Gastrocnemius medialis (tissue), 4 donors: ENCODE measurements around the gene STARD8.

Experiments
- CTCF ChIP-seq, 5 experiments: fragments of 450-650 bp in 3 of 5; fragments of 200-600 bp in 2 of 5; sonication (generic) in 2 of 5; IDR thresholded peaks in 4 of 5; conservative IDR thresholded peaks in 1 of 5; 1 replicate in 4 of 5; 2 replicates in 1 of 5; pipeline ENCODE4 v1.5.1; 2016 to 2019; ENCODE audit warnings: antibody characterized with exemption in 5 of 5, mild to moderate bottlenecking in 3 of 5, moderate library complexity in 3 of 5
- POLR2A ChIP-seq, 2 donors: fragments of 450-650 bp; IDR thresholded peaks; one replicate each; pipeline ENCODE4 v1.6.1; 2017; ENCODE audit warnings: antibody characterized with exemption in 2 of 2, mild to moderate bottlenecking in 2 of 2, moderate library complexity in 2 of 2

GRCh38 chrX:68703846-68704245 is 56.4 kb downstream of the STARD8 start:
- no peak for TF ChIP-seq POLR2A (IDR thresholded peaks at IDR 0.05)
- TF ChIP-seq CTCF (IDR thresholded peaks at IDR 0.05 in 4 of 5, conservative IDR thresholded peaks at IDR 0.05 in 1 of 5): no peak
